Neuronal stem cell (in vitro differentiated cells): ENCODE results near the gene CNTNAP2.

Experiments used
- DNase-seq: peaks from one replicate; pipeline ENCODE4 v3.0.0-alpha.2; 2013; ENCODE audit warnings: low spot score
- H2AFZ ChIP-seq: one replicate; pipeline ENCODE4 v1.6.1; 2013; ENCODE audit warnings: mild to moderate bottlenecking, low read length, inconsistent platforms
- H2AK5ac ChIP-seq: 2 replicates; pipeline ENCODE4 v1.6.1; 2013; ENCODE audit warnings: low read depth, mild to moderate bottlenecking, inconsistent platforms, low read length, moderate library complexity, mixed read lengths
- H2BK120ac ChIP-seq: 2 replicates; pipeline ENCODE4 v1.6.1; 2013; ENCODE audit warnings: low read depth, mild to moderate bottlenecking, inconsistent platforms, low read length, moderate library complexity, mixed read lengths
- H2BK12ac ChIP-seq: one replicate; pipeline ENCODE4 v1.6.1; 2013; ENCODE audit warnings: low read length, inconsistent platforms
- H2BK15ac ChIP-seq: 2 replicates; pipeline ENCODE4 v1.6.1; 2013; ENCODE audit warnings: mild to moderate bottlenecking, low read length, inconsistent platforms, mixed read lengths
- H2BK5ac ChIP-seq: one replicate; pipeline ENCODE4 v1.6.1; 2013; ENCODE audit warnings: inconsistent platforms, mild to moderate bottlenecking, low read length, moderate library complexity
- H3K14ac ChIP-seq: one replicate; pipeline ENCODE4 v1.6.1; 2013; ENCODE audit warnings: low read length, inconsistent platforms
- H3K18ac ChIP-seq: 2 replicates; pipeline ENCODE4 v1.6.1; 2013; ENCODE audit warnings: low read length, inconsistent platforms
- H3K23ac ChIP-seq: 2 replicates; pipeline ENCODE4 v1.6.1; 2013; ENCODE audit warnings: low read depth, mild to moderate bottlenecking, mixed read lengths, low read length, inconsistent platforms; ENCODE audit not compliant: poor library complexity
- H3K27ac ChIP-seq: replicated peaks from 3 replicates; pipeline ENCODE4 v1.5.1; 2013; ENCODE audit warnings: low read length, inconsistent platforms
- H3K27me3 ChIP-seq, 3 experiments: 2 replicates each; pipeline ENCODE4 v1.6.1; 2013; ENCODE audit warnings: low read length in 3 of 3, mild to moderate bottlenecking in 2 of 3, inconsistent platforms in 1 of 3, low read depth in 1 of 3, mixed read lengths in 1 of 3, moderate library complexity in 1 of 3; ENCODE audit not compliant: control insufficient read depth in 3 of 3, insufficient read depth in 3 of 3
- H3K36me3 ChIP-seq, 2 donors: replicated peaks in 1 of 2; 2 replicates each; pipeline ENCODE4 v1.6.1; 2013; ENCODE audit warnings: low read length in 2 of 2; ENCODE audit not compliant: control insufficient read depth in 2 of 2, insufficient read depth in 2 of 2
- H3K4ac ChIP-seq: 2 replicates; pipeline ENCODE4 v1.6.1; 2013; ENCODE audit warnings: inconsistent platforms, mild to moderate bottlenecking, low read length, moderate library complexity
- H3K4me1 ChIP-seq, 2 donors: 1 replicate in 1 of 2; 2 replicates in 1 of 2; pipeline ENCODE4 v1.6.1; 2013; ENCODE audit warnings: low read length in 2 of 2, low read depth in 1 of 2; ENCODE audit not compliant: control insufficient read depth in 2 of 2, insufficient read depth in 1 of 2
- H3K4me2 ChIP-seq: one replicate; pipeline ENCODE4 v1.6.1; 2013; ENCODE audit warnings: mild to moderate bottlenecking, low read length, inconsistent platforms; ENCODE audit not compliant: insufficient read depth, poor library complexity, severe bottlenecking
- H3K4me3 ChIP-seq, 2 donors: 2 replicates each; pipeline ENCODE4 v1.5.1; 2013; ENCODE audit warnings: low read length in 2 of 2, mild to moderate bottlenecking in 2 of 2, inconsistent platforms in 1 of 2, moderate library complexity in 1 of 2
- H3K79me1 ChIP-seq: one replicate; pipeline ENCODE4 v1.6.1; 2013; ENCODE audit warnings: low read depth, mild to moderate bottlenecking, inconsistent platforms, low read length, moderate library complexity
- H3K9ac ChIP-seq: one replicate; pipeline ENCODE4 v1.6.1; 2013; ENCODE audit warnings: mild to moderate bottlenecking, low read depth, low read length, inconsistent platforms; ENCODE audit not compliant: poor library complexity
- H3K9me3 ChIP-seq, 2 donors: replicated peaks in 1 of 2; 2 replicates each; pipeline versions ENCODE3 to v1.6.1; 2013; ENCODE audit warnings: low read length in 2 of 2, mild to moderate bottlenecking in 2 of 2, inconsistent platforms in 1 of 2, low read depth in 1 of 2, mixed read lengths in 1 of 2, moderate library complexity in 1 of 2; ENCODE audit not compliant: control insufficient read depth in 2 of 2, insufficient read depth in 1 of 2
- H4K8ac ChIP-seq: one replicate; pipeline ENCODE4 v1.6.1; 2013; ENCODE audit warnings: low read depth, mild to moderate bottlenecking, inconsistent platforms, low read length, moderate library complexity
- H4K91ac ChIP-seq: one replicate; pipeline ENCODE4 v1.6.1; 2013; ENCODE audit warnings: low read length, low read depth, mild to moderate bottlenecking, inconsistent platforms; ENCODE audit not compliant: poor library complexity
- WGBS, 2 donors: extraction: QIAGEN DNeasy Blood & Tissue Kit; methylation state at CpG; one replicate each; pipeline ENCODE4 v1.1.7; 2013; ENCODE audit warnings: missing lambda C conversion rate in 2 of 2, mixed read lengths in 1 of 2; ENCODE audit not compliant: insufficient read length in 2 of 2, insufficient replicate concordance in 1 of 2; ENCODE audit errors: extremely low coverage in 2 of 2; 5-methylcytosine and 5-hydroxymethylcytosine counted together

CNTNAP2 gene

DNA sequence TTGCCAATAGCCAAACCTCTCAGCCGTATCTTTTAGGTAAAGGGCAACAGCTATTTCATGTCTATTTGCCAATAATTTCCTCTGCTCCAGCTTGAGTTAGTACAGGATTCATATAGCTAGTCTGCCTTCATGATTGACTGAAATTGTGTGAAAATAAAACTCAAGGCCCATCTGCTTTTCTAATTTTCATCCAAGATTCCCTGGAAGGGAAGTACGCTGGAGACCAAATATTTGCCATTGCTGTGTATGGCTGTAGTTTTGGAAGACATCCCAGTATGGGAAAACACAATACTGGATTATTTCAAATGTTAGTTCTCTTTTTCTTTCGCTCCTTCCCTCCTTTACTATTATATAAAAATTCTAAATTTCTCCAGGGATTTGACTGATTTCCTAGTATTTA, 652.4 kb downstream of the CNTNAP2 start:
- Histone ChIP-seq H3K9ac (no peak overlapping the region), H2BK12ac (no peak overlapping the region), H3K27me3 (no peaks in the 10 kb centered on the region), H3K23ac (no peak overlapping the region), H3K4me1 (no peaks in the 10 kb centered on the region), H3K9me3 (no peaks in the 10 kb centered on the region), H2AFZ (no peak overlapping the region), H3K27ac (no peak overlapping the region), H2BK5ac (no peak overlapping the region), H2BK120ac (no peak overlapping the region), H2AK5ac (no peak overlapping the region), H4K91ac (no peak overlapping the region), H4K8ac (no peak overlapping the region), H3K4me2 (no peak overlapping the region), H3K4me3 (no peak overlapping the region), H3K36me3 (no peaks in the 10 kb centered on the region), H3K18ac (no peak overlapping the region), H3K14ac (no peak overlapping the region), H3K4ac (no peak overlapping the region), H3K79me1 (no peaks in the 10 kb centered on the region), H2BK15ac (no peak overlapping the region)
- DNase-seq: no peak
- WGBS, 2 donors: no CpG with 5 or more reads among the region's 3 CpGs

DNA sequence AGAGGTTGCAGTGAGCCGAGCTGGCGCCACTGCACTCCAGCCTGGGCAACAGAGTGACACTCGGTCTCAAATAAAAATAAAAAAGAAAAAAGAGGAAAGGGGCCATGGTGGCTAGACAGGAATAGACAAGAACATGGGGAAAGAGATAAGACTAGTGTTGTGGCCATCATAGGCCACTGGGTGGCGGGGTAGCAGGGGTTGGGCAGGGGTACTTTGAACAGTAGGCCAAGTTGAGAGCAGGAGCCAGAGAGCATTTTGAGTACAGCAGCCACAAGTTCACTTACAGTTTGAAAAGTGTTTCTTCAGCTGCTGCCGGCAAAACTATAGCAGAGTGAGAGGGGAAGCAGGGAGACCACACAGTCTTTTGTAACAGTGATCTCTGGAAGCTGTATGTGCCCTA, 656.0 kb downstream of the CNTNAP2 start:
- H2BK120ac ChIP-seq: no peak overlapping the region
- peak; percentile 11 for DNase-seq

DNA sequence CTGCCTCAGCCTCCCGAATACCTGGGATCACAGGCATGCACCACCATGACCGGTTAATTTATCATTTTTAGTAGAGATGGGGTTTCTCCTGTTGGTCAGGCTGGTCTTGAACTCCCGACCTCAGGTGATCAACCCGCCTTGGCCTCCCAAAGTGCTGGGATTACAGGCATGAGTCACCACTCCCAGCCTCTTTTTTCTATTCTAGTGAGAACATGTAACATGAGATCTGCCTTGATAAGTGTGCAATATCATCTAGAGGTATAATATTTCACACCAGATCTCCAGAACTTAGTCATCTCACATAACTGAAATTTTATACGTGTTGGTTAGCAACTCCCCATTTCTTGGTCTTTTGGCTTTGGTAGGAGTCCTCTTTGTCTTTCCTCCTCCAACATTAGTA, 656.9 kb downstream of the CNTNAP2 start:
- Histone ChIP-seq H2BK12ac (no peak overlapping the region), H3K9ac (no peak overlapping the region), H3K4me3 (no peak overlapping the region), H2AK5ac (no peak overlapping the region), H4K8ac (no peak overlapping the region), H2BK15ac (no peak overlapping the region), H3K36me3 (no peaks in the 10 kb centered on the region), H2AFZ (no peak overlapping the region), H3K14ac (no peak overlapping the region), H3K9me3 (no peaks in the 10 kb centered on the region), H2BK120ac (no peak overlapping the region), H3K4me1 (no peaks in the 10 kb centered on the region), H3K27ac (no peak overlapping the region), H3K4ac (no peak overlapping the region), H3K4me2 (no peak overlapping the region), H4K91ac (no peak overlapping the region), H3K23ac (no peak overlapping the region), H3K79me1 (no peaks in the 10 kb centered on the region), H3K27me3 (no peaks in the 10 kb centered on the region), H3K18ac (no peak overlapping the region), H2BK5ac (no peak overlapping the region)
- no CpG with 5 or more reads among the region's 5 CpGs for WGBS, 2 donors
- no peak for DNase-seq

More for the DNA sequence above, 656.0 kb downstream of the CNTNAP2 start:
- Histone ChIP-seq H3K27ac (no peak overlapping the region), H4K8ac (no peak overlapping the region), H2BK5ac (no peak overlapping the region), H3K9ac (no peak overlapping the region), H4K91ac (no peak overlapping the region), H2BK15ac (no peak overlapping the region), H2BK12ac (no peak overlapping the region), H2AFZ (no peak overlapping the region), H3K27me3 (no peaks in the 10 kb centered on the region), H3K9me3 (no peaks in the 10 kb centered on the region), H3K18ac (no peak overlapping the region), H3K4me2 (no peak overlapping the region), H3K4me3 (no peak overlapping the region), H2AK5ac (no peak overlapping the region), H3K4me1 (no peaks in the 10 kb centered on the region), H3K36me3 (no peaks in the 10 kb centered on the region), H3K79me1 (no peaks in the 10 kb centered on the region), H3K4ac (no peak overlapping the region), H3K14ac (no peak overlapping the region), H3K23ac (no peak overlapping the region)
- no CpG with 5 or more reads among the region's 5 CpGs for WGBS, 2 donors

DNA sequence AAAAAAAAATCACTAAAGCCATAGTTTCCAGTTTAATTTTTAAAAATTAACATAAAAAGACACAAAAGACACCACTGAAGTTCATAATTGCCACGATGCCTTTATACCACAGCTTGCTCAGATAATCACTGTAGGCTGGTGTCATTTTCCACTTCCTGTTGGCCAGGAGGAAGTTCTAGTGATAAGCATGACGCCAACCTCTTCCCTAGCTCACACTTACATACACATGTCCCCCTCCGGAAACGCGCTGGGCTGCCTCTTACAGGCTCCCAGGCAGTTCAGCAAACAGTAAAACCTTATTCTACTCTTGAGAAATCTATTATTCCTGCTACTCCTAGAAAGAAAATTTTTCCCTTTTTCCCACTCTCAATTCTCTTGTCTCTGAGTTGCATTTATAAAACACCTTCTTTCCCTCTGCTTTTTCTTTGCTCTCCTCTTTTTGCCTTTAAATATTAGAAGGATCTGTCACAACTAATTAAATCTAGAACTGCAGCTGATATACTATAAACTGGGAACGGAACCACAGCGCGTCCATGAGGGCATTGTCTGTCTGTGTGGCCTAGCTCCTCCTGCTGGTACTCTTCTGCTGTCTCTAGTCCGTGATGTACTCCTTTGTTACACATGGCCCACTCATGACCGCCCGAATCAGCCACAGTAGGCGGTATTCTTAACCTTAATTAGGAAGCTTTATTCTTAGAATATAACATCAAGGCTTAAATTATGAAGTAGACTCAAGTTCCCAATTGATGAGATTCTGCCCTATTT, 664.9 kb downstream of the CNTNAP2 start:
- no peak overlapping the region for H4K91ac ChIP-seq
- no peak overlapping the region for H2AK5ac ChIP-seq
- H3K18ac ChIP-seq: no peak overlapping the region
- H3K9me3 ChIP-seq: no peaks in the 10 kb centered on the region
- H4K8ac ChIP-seq: no peak overlapping the region
- H3K4me1 ChIP-seq: no peaks in the 10 kb centered on the region
- no peak overlapping the region for H2BK5ac ChIP-seq
- H3K14ac ChIP-seq: no peak overlapping the region
- no peak overlapping the region for H2BK15ac ChIP-seq
- no peak overlapping the region for H2AFZ ChIP-seq
- H3K4me3 ChIP-seq: no peak overlapping the region
- H2BK12ac ChIP-seq: no peak overlapping the region
- no peak overlapping the region for H3K23ac ChIP-seq
- no peak overlapping the region for H3K4ac ChIP-seq
- no peak for DNase-seq
- H3K4me2 ChIP-seq: no peak overlapping the region
- H3K79me1 ChIP-seq: no peaks in the 10 kb centered on the region
- H3K9ac ChIP-seq: no peak overlapping the region
- H3K27ac ChIP-seq: no peak overlapping the region
- H2BK120ac ChIP-seq: no peak overlapping the region
- no peaks in the 10 kb centered on the region for H3K27me3 ChIP-seq
- no CpG with 5 or more reads among the region's 12 CpGs for WGBS, 2 donors
- no peaks in the 10 kb centered on the region for H3K36me3 ChIP-seq
